A549 (cell line): ENCODE data around the gene CCDC60. TPM values are rescaled to one million over a fixed set of nuclear protein-coding genes. Genes with fewer than 3 reads are reported as not detected.

Experiments
- ATAC-seq, 2 experiments: fragments of 200-7000 bp in 1 of 2; fragments of >200 bp in 1 of 2; cut with Nextera tagmentation in 1 of 2; cut with Tn5 transposase in 1 of 2; 3 replicates each; pipeline versions ENCODE4 v1.8.0 to v1.9.1; 2018 to 2020; ENCODE audit warnings: mild to moderate bottlenecking in 1 of 2, moderate library complexity in 1 of 2
- CTCF ChIA-PET: fragments of 300-600 bp; sonication (Branson Sonifier 250); formaldehyde crosslinking; extraction: SDS; loops from one replicate; lab custom pipeline; 2021; ENCODE audit warnings: antibody characterized with exemption, inconsistent platforms; lab: Yijun Ruan, JAX
- POLR2A ChIA-PET: fragments of 350-600 bp; formaldehyde crosslinking; extraction: SDS; loops from one replicate; lab custom pipeline; 2021; ENCODE audit warnings: antibody characterized with exemption, inconsistent platforms; lab: Yijun Ruan, JAX
- DNase-seq, 2 experiments: peaks; one replicate each; pipeline versions ENCODE4 v3.0.0 to v3.0.0-alpha.2; 2011 to 2016; ENCODE audit warnings: low read depth in 1 of 2, low spot score in 1 of 2
- FAIRE-seq: peaks from 2 replicates; lab custom pipeline; 2011; peaks lifted over from hg19 to GRCh38; lab: Jason Lieb, UNC
- H3K27ac ChIP-seq, 2 experiments: fragments of >200 bp; sonication (Bioruptor Twin); formaldehyde crosslinking; 3 replicates each; pipeline ENCODE4 v1.5.1; 2016 to 2017
- H3K4me1 ChIP-seq: fragments of >200 bp; sonication (Bioruptor Twin); formaldehyde crosslinking; 3 replicates; pipeline ENCODE4 v1.6.1; 2016
- H3K4me2 ChIP-seq: fragments of >200 bp; sonication (Bioruptor Twin); formaldehyde crosslinking; 3 replicates; pipeline ENCODE4 v1.6.1; 2016
- H3K4me3 ChIP-seq: fragments of >200 bp; sonication (Bioruptor Twin); formaldehyde crosslinking; 3 replicates; pipeline ENCODE4 v1.5.1; 2016
- H3K9me3 ChIP-seq: fragments of >200 bp; sonication (Bioruptor Twin); formaldehyde crosslinking; 3 replicates; pipeline ENCODE4 v1.6.1; 2016
- CBX2 ChIP-seq: fragments of 200-600 bp; sonication (generic); IDR thresholded peaks from 2 replicates; pipeline ENCODE4 v1.6.1; 2016; ENCODE audit warnings: low read depth, mild to moderate bottlenecking, borderline replicate concordance
- CEBPB ChIP-seq, 2 experiments: fragments of >200 bp in 1 of 2; sonication (Bioruptor Twin) in 1 of 2; formaldehyde crosslinking in 1 of 2; IDR thresholded peaks; 2 replicates each; pipeline ENCODE4 v1.6.1; 2012 to 2016
- CHD2 ChIP-seq: fragments of 150-350 bp; IDR thresholded peaks from 2 replicates; pipeline ENCODE4 v1.6.1; 2014; ENCODE audit warnings: low read length; ENCODE audit not compliant: partially characterized antibody
- CHD4 ChIP-seq: fragments of 200-600 bp; sonication (generic); IDR thresholded peaks from 2 replicates; pipeline ENCODE4 v1.6.1; 2016; ENCODE audit warnings: antibody characterized with exemption, mild to moderate bottlenecking, borderline replicate concordance
- ELK1 ChIP-seq: fragments of 150-350 bp; IDR thresholded peaks from 2 replicates; pipeline ENCODE4 v1.6.1; 2014; ENCODE audit warnings: low read depth, mild to moderate bottlenecking, low read length
- ESRRA ChIP-seq: fragments of 150-350 bp; IDR thresholded peaks from 2 replicates; pipeline ENCODE4 v1.6.1; 2014; ENCODE audit warnings: mild to moderate bottlenecking, low read length, borderline replicate concordance
- FOSB ChIP-seq: fragments of 250-450 bp; sonication (Bioruptor Pico); IDR thresholded peaks from 2 replicates; pipeline ENCODE4 v1.5.0; 2020; ENCODE audit warnings: mild to moderate bottlenecking, moderate library complexity
- GATA3 ChIP-seq: IDR thresholded peaks from 2 replicates; pipeline ENCODE4 v1.6.1; 2012; ENCODE audit warnings: borderline replicate concordance
- HES2 ChIP-seq: fragments of >200 bp; sonication (Bioruptor Twin); formaldehyde crosslinking; IDR thresholded peaks from 2 replicates; pipeline ENCODE4 v1.6.1; 2016
- HMGXB4 ChIP-seq: fragments of 250-450 bp; sonication (Bioruptor Pico); IDR thresholded peaks from 2 replicates; pipeline ENCODE4 v1.5.0; 2021; ENCODE audit warnings: mild to moderate bottlenecking, moderate library complexity, borderline replicate concordance
- HOXB13 ChIP-seq: fragments of 250-450 bp; sonication (Bioruptor Pico); IDR thresholded peaks from 2 replicates; pipeline ENCODE4 v1.5.0; 2020; ENCODE audit warnings: low read depth, mild to moderate bottlenecking, moderate library complexity
- HOXB5 ChIP-seq: fragments of 250-450 bp; sonication (Bioruptor Pico); IDR thresholded peaks from 2 replicates; pipeline ENCODE4 v1.5.0; 2020; ENCODE audit warnings: mild to moderate bottlenecking, moderate library complexity
- KDM1A ChIP-seq: fragments of 200-600 bp; sonication (generic); IDR thresholded peaks from 2 replicates; pipeline ENCODE4 v1.6.1; 2016; ENCODE audit warnings: low read depth, mild to moderate bottlenecking
- MAZ ChIP-seq: fragments of 150-350 bp; IDR thresholded peaks from 2 replicates; pipeline ENCODE4 v1.6.1; 2014; ENCODE audit warnings: antibody characterized with exemption, low read depth, low read length, borderline replicate concordance
- MYC ChIP-seq: IDR thresholded peaks from 2 replicates; pipeline ENCODE4 v1.6.1; 2012; ENCODE audit warnings: mild to moderate bottlenecking, inconsistent platforms, low read length, improper control_type of control experiment, borderline replicate concordance
- POLR2A ChIP-seq: IDR thresholded peaks from 2 replicates; pipeline ENCODE4 v1.6.1; 2012; ENCODE audit warnings: mild to moderate bottlenecking, low read length
- POLR2AphosphoS2 ChIP-seq: conservative IDR thresholded peaks from 2 replicates; pipeline ENCODE4 v1.6.1; 2012; ENCODE audit warnings: low read length, improper control_type of control experiment, inconsistent platforms
- RAD21 ChIP-seq, 2 experiments: fragments of >200 bp in 1 of 2; sonication (Bioruptor Twin) in 1 of 2; formaldehyde crosslinking in 1 of 2; IDR thresholded peaks in 1 of 2; conservative IDR thresholded peaks in 1 of 2; 2 replicates in 1 of 2; 3 replicates in 1 of 2; pipeline ENCODE4 v1.6.1; 2012 to 2018; ENCODE audit warnings: inconsistent platforms in 1 of 2
- RARB ChIP-seq: fragments of 250-450 bp; sonication (Bioruptor Pico); IDR thresholded peaks from 2 replicates; pipeline ENCODE4 v1.8.0; 2021; ENCODE audit warnings: mild to moderate bottlenecking, moderate library complexity
- RFX5 ChIP-seq: fragments of 450-650 bp; IDR thresholded peaks from 2 replicates; pipeline ENCODE4 v1.7.1; 2014; ENCODE audit warnings: antibody characterized with exemption, mild to moderate bottlenecking, moderate library complexity
- RNF2 ChIP-seq: fragments of 200-600 bp; sonication (generic); IDR thresholded peaks from 2 replicates; pipeline ENCODE4 v1.6.1; 2016; ENCODE audit warnings: low read depth, mild to moderate bottlenecking, antibody characterized with exemption, moderate library complexity, borderline replicate concordance
- SMC3 ChIP-seq: fragments of >200 bp; sonication (Bioruptor Twin); formaldehyde crosslinking; IDR thresholded peaks from 3 replicates; pipeline ENCODE4 v1.6.1; 2018; ENCODE audit warnings: inconsistent platforms
- SREBF2 ChIP-seq: fragments of 450-650 bp; IDR thresholded peaks from 2 replicates; pipeline ENCODE4 v1.6.1; 2014; ENCODE audit warnings: mild to moderate bottlenecking, moderate library complexity
- TFCP2L1 ChIP-seq: fragments of 250-450 bp; sonication (Bioruptor Pico); IDR thresholded peaks from 2 replicates; pipeline ENCODE4 v1.5.0; 2021; ENCODE audit warnings: mild to moderate bottlenecking
- ZFP36 ChIP-seq: fragments of 450-650 bp; IDR thresholded peaks from 2 replicates; pipeline ENCODE4 v1.6.1; 2014; ENCODE audit warnings: borderline replicate concordance; ENCODE audit not compliant: partially characterized antibody
- WGBS: methylation state at CpG from one replicate; pipeline ENCODE4 v1.1.6; 2017; ENCODE audit errors: missing lambda C conversion rate; 5-methylcytosine and 5-hydroxymethylcytosine counted together
- polyA plus RNA-seq, 4 experiments: library from polyadenylated mRNA; depleted of rRNA in 3 of 4; stranded (reverse); fragments of >200 nt; fragmentation: RNase III in 1 of 4; extraction: RNeasy Plus Mini Kit Qiagen cat#74134 plus additional on column Dnase treatment in 1 of 4; gene quantifications; 2 replicates in 3 of 4; 3 replicates in 1 of 4; pipeline ENCODE4 v1.2.3, GENCODE V29; 2011 to 2017

The CCDC60 gene
- polyA plus RNA-seq, 2 of the 4 experiments (the other 2 are of a cell fraction): 0.09 TPM; not detected in 1

- DNase-seq (no peak), ATAC-seq (no peak), FAIRE-seq (no peak)
- H3K9me3 ChIP-seq: no peaks in the 10 kb centered on the region
- 38% methylated on average over 10 of the region's 10 CpGs for WGBS
- ChIA-PET CTCF (no interaction called here), POLR2A (no interaction called here)
- H3K27ac ChIP-seq: no peak overlapping the region
- no peak overlapping the region for H3K4me2 ChIP-seq
- no peak overlapping the region for H3K4me3 ChIP-seq
- H3K4me1 ChIP-seq: no peaks in the 10 kb centered on the region
- TF ChIP-seq SREBF2: no peak
Observed at GRCh38 chr12:119369907-119370546, 35.5 kb downstream of the CCDC60 start.

- no peak overlapping the region for H3K4me3 ChIP-seq
- H3K4me1 ChIP-seq: no peaks in the 10 kb centered on the region
- POLR2A ChIA-PET: no interaction called here
- no peak for FAIRE-seq
- H3K4me2 ChIP-seq: no peak overlapping the region
- 7% methylated on average over 7 of the region's 7 CpGs for WGBS
- no peaks in the 10 kb centered on the region for H3K9me3 ChIP-seq
- H3K27ac ChIP-seq: no peak overlapping the region
- TF ChIP-seq HMGXB4 (CRISPR knock-in tag): no peak
- TF ChIP-seq MYC: no peak
- DNase-seq: no peak
- CTCF ChIA-PET: no interaction called here
- ATAC-seq: no peak
Observed at GRCh38 chr12:119372540-119372939, 38.0 kb downstream of the CCDC60 start.

GRCh38 chr12:119373001-119373400, 38.5 kb downstream of the CCDC60 start:
- H3K4me3 ChIP-seq: no peak overlapping the region
- no peaks in the 10 kb centered on the region for H3K4me1 ChIP-seq
- ATAC-seq (no peak), FAIRE-seq (no peak), DNase-seq (no peak)
- H3K4me2 ChIP-seq: no peak overlapping the region
- H3K9me3 ChIP-seq: no peaks in the 10 kb centered on the region
- POLR2A ChIA-PET: no interaction called here
- TF ChIP-seq CHD2 (no peak), POLR2A (no peak), MAZ (no peak), HES2 (no peak), KDM1A (no peak), SREBF2 (no peak), ELK1 (no peak), TFCP2L1 (CRISPR knock-in tag) (no peak), GATA3 (no peak), ZFP36 (no peak)
- 19% methylated on average over 3 of the region's 3 CpGs for WGBS
- H3K27ac ChIP-seq: no peak overlapping the region
- CTCF ChIA-PET: no interaction called here

GRCh38 chr12:119373666-119374065, 39.1 kb downstream of the CCDC60 start:
- POLR2A ChIA-PET: no interaction called here
- TF ChIP-seq POLR2AphosphoS2 (no peak), POLR2A (no peak), CEBPB (IDR thresholded peaks at IDR 0.05) (no peak), ELK1 (no peak), RAD21 (conservative IDR thresholded peaks at IDR 0.05 in 1 of 2, IDR thresholded peaks at IDR 0.05 in 1 of 2) (no peak), HOXB5 (CRISPR knock-in tag) (no peak), CBX2 (no peak), RFX5 (no peak), FOSB (no peak), CHD4 (no peak), RNF2 (no peak), SMC3 (no peak), HOXB13 (CRISPR knock-in tag) (no peak), RARB (CRISPR knock-in tag) (no peak), ESRRA (no peak)
- 2% methylated on average over 2 of the region's 2 CpGs for WGBS
- DNase-seq (no peak), FAIRE-seq (no peak), ATAC-seq (no peak)
- no peak overlapping the region for H3K4me3 ChIP-seq
- H3K4me1 ChIP-seq: no peaks in the 10 kb centered on the region
- H3K4me2 ChIP-seq: no peak overlapping the region
- no peak overlapping the region for H3K27ac ChIP-seq
- CTCF ChIA-PET: no interaction called here
- H3K9me3 ChIP-seq: no peaks in the 10 kb centered on the region
